WTC11 (cell line): ENCODE results near the gene AURKB.

Source experiments
- FOXK1 ChIP-seq: sonication (generic); formaldehyde crosslinking; IDR thresholded peaks from 2 replicates; pipeline ENCODE4 v1.8.0; 2022; ENCODE audit warnings: mild to moderate bottlenecking, moderate library complexity, missing genetic modification reagents
- GABPB1 ChIP-seq: sonication (generic); formaldehyde crosslinking; IDR thresholded peaks from 2 replicates; pipeline ENCODE4 v1.8.1; 2023; ENCODE audit warnings: mild to moderate bottlenecking, missing genetic modification reagents
- NFATC4 ChIP-seq: fragments of 250-450 bp; sonication (Bioruptor Pico); IDR thresholded peaks from 2 replicates; pipeline ENCODE4 v1.9.0; 2021; ENCODE audit warnings: mild to moderate bottlenecking
- NFE2L1 ChIP-seq: sonication (generic); formaldehyde crosslinking; IDR thresholded peaks from 2 replicates; pipeline ENCODE4 v1.8.1; 2023; ENCODE audit warnings: missing genetic modification reagents
- NFYB ChIP-seq: sonication (generic); formaldehyde crosslinking; conservative IDR thresholded peaks from 2 replicates; pipeline ENCODE4 v1.8.0; 2022; ENCODE audit warnings: low read depth, missing genetic modification reagents
- NR1H2 ChIP-seq: sonication (generic); formaldehyde crosslinking; IDR thresholded peaks from 2 replicates; pipeline ENCODE4 v1.9.0; 2021; ENCODE audit warnings: mild to moderate bottlenecking, moderate library complexity, missing genetic modification reagents
- ZNF232 ChIP-seq: sonication (generic); formaldehyde crosslinking; IDR thresholded peaks from 2 replicates; pipeline ENCODE4 v1.8.0; 2022; ENCODE audit warnings: mild to moderate bottlenecking, missing genetic modification reagents
- ZNF263 ChIP-seq: sonication (generic); formaldehyde crosslinking; IDR thresholded peaks from 2 replicates; pipeline ENCODE4 v1.8.1; 2022; ENCODE audit warnings: low read depth, mild to moderate bottlenecking, moderate library complexity, missing genetic modification reagents
- ZNF317 ChIP-seq: sonication (generic); formaldehyde crosslinking; IDR thresholded peaks from 2 replicates; pipeline ENCODE4 v1.8.1; 2023; ENCODE audit warnings: low read depth, mild to moderate bottlenecking, moderate library complexity, missing genetic modification reagents, borderline replicate concordance
- TF ChIP-seq, protein P1 (sequence below): fragments of 200-600 bp; IDR thresholded peaks from 2 replicates; pipeline ENCODE4 v1.8.0; 2022; ENCODE audit warnings: antibody characterized with exemption
- TF ChIP-seq, protein P2 (sequence below): sonication (generic); formaldehyde crosslinking; IDR thresholded peaks from 2 replicates; pipeline ENCODE4 v1.8.0; 2023; ENCODE audit warnings: missing genetic modification reagents
- TF ChIP-seq, protein P3 (sequence below): sonication (generic); formaldehyde crosslinking; IDR thresholded peaks from 2 replicates; pipeline ENCODE4 v1.8.0; 2023; ENCODE audit warnings: mild to moderate bottlenecking, missing genetic modification reagents

DNA sequence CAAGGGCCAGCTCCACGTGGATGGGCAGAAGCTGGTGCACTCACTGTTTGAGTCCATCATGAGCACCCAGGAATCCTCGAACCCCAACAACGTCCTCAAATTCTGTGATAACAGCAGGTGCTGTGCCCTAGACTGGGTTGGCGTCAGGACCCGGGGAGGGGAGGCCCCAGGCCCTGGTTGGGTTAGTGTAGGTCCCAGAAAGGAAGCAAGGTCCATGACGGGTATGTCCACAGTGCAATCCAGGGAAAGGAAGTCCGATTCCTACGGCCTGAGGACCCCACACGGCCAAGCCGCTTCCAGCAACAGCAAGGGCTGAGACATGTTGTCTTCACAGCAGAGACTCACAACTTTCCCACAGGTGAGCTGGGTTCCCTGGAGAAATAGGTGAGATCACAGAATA, 45.9 kb upstream of the AURKB start:
- TF ChIP-seq, protein P1, sequence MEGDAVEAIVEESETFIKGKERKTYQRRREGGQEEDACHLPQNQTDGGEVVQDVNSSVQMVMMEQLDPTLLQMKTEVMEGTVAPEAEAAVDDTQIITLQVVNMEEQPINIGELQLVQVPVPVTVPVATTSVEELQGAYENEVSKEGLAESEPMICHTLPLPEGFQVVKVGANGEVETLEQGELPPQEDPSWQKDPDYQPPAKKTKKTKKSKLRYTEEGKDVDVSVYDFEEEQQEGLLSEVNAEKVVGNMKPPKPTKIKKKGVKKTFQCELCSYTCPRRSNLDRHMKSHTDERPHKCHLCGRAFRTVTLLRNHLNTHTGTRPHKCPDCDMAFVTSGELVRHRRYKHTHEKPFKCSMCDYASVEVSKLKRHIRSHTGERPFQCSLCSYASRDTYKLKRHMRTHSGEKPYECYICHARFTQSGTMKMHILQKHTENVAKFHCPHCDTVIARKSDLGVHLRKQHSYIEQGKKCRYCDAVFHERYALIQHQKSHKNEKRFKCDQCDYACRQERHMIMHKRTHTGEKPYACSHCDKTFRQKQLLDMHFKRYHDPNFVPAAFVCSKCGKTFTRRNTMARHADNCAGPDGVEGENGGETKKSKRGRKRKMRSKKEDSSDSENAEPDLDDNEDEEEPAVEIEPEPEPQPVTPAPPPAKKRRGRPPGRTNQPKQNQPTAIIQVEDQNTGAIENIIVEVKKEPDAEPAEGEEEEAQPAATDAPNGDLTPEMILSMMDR: no peak
- TF ChIP-seq NFE2L1 (CRISPR knock-in tag) (no peak), GABPB1 (no peak), ZNF263 (CRISPR knock-in tag) (no peak), ZNF317 (no peak), NFYB (CRISPR knock-in tag) (no peak), NR1H2 (CRISPR knock-in tag) (no peak), NFATC4 (CRISPR knock-in tag) (no peak), FOXK1 (CRISPR knock-in tag) (no peak), ZNF232 (CRISPR knock-in tag) (no peak)
- TF ChIP-seq, protein P2, sequence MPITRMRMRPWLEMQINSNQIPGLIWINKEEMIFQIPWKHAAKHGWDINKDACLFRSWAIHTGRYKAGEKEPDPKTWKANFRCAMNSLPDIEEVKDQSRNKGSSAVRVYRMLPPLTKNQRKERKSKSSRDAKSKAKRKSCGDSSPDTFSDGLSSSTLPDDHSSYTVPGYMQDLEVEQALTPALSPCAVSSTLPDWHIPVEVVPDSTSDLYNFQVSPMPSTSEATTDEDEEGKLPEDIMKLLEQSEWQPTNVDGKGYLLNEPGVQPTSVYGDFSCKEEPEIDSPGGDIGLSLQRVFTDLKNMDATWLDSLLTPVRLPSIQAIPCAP: no peak
- TF ChIP-seq, protein P3, sequence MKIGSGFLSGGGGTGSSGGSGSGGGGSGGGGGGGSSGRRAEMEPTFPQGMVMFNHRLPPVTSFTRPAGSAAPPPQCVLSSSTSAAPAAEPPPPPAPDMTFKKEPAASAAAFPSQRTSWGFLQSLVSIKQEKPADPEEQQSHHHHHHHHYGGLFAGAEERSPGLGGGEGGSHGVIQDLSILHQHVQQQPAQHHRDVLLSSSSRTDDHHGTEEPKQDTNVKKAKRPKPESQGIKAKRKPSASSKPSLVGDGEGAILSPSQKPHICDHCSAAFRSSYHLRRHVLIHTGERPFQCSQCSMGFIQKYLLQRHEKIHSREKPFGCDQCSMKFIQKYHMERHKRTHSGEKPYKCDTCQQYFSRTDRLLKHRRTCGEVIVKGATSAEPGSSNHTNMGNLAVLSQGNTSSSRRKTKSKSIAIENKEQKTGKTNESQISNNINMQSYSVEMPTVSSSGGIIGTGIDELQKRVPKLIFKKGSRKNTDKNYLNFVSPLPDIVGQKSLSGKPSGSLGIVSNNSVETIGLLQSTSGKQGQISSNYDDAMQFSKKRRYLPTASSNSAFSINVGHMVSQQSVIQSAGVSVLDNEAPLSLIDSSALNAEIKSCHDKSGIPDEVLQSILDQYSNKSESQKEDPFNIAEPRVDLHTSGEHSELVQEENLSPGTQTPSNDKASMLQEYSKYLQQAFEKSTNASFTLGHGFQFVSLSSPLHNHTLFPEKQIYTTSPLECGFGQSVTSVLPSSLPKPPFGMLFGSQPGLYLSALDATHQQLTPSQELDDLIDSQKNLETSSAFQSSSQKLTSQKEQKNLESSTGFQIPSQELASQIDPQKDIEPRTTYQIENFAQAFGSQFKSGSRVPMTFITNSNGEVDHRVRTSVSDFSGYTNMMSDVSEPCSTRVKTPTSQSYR (CRISPR knock-in tag): no peak
